HUES64 (cell line): Measurements from ENCODE around the gene CHD2.
A peak's percentile ranks its signal among the peaks of the same experiment; 100 is the strongest.

Source experiments
- H3K27ac ChIP-seq: 2 replicates; pipeline ENCODE4 v1.7.0; 2013; ENCODE audit warnings: low read depth, low read length, inconsistent platforms
- H3K27me3 ChIP-seq: 2 replicates; pipeline ENCODE4 v1.6.1; 2013; ENCODE audit warnings: mild to moderate bottlenecking, low read length; ENCODE audit not compliant: insufficient read depth
- H3K36me3 ChIP-seq: 2 replicates; pipeline ENCODE4 v1.6.1; 2013; ENCODE audit warnings: mild to moderate bottlenecking, low read length; ENCODE audit not compliant: insufficient read depth
- H3K4me1 ChIP-seq: 2 replicates; pipeline ENCODE4 v1.6.1; 2013; ENCODE audit warnings: mild to moderate bottlenecking, low read length, moderate library complexity; ENCODE audit not compliant: insufficient read depth
- H3K4me3 ChIP-seq: 2 replicates; pipeline ENCODE4 v1.5.1; 2013; ENCODE audit warnings: mild to moderate bottlenecking, low read length, moderate library complexity
- H3K9ac ChIP-seq: 2 replicates; pipeline ENCODE4 v1.6.1; 2013; ENCODE audit warnings: mild to moderate bottlenecking, low read depth, low read length
- H3K9me3 ChIP-seq: 2 replicates; pipeline ENCODE4 v1.6.1; 2013; ENCODE audit warnings: low read depth, low read length; ENCODE audit not compliant: insufficient read depth
- WGBS: fragments of 150-250, 120-280 bp; methylation state at CpG from one replicate; pipeline ENCODE4 v1.1.7; 2013; ENCODE audit warnings: missing lambda C conversion rate; 5-methylcytosine and 5-hydroxymethylcytosine counted together

Gene CHD2

DNA sequence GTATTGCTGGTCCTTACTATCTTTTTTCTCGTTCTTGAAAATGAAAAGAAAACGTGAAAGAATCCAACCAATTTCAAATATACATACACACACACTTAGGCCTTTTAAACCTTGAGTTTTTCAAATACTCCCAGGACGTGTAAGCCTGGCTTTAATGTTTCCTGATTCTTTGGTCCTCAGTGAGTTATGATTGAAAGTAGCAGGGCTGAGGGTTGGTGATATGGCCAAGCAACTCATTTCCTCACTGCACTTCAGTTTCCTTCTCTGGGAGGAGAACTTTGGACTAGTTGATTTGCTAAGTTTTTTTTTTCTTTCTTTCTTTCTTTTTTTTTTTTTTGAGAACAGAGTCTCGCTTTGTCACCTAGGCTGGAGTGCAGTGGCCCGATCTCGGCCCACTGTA lies 34.6 kb downstream of the CHD2 start:
- Histone ChIP-seq H3K9ac (no peak overlapping the region), H3K27me3 (no peaks in the 10 kb centered on the region), H3K9me3 (no peaks in the 10 kb centered on the region), H3K36me3 (peaks cover 96% of the 10 kb centered on the region), H3K4me3 (no peak overlapping the region), H3K4me1 (no peaks in the 10 kb centered on the region), H3K27ac (no peak overlapping the region)
- 97% methylated on average over 6 of the region's 6 CpGs for WGBS

DNA sequence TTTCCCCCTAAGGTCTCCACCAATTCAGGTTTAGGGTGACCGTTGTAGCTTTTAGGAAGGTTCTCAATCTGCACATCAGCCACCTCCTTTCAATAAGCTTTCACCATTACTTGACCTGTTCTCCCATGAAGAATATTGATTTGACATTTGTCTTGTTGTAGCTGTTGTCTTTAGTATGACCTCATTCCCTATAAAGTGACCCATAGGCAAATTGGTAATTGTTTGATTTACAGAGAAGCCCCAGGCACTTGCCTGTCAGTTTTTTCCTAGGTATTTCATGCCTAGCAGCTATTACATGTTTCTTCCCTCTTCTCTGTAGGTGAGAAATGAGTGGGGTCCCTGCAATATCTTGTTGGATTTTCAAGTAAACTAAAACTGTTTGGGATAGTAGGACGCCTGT lies 36.0 kb downstream of the CHD2 start:
- Histone ChIP-seq H3K4me3 (no peak overlapping the region), H3K36me3 (peaks cover 93% of the 10 kb centered on the region), H3K27ac (no peak overlapping the region), H3K4me1 (no peaks in the 10 kb centered on the region), H3K9me3 (no peaks in the 10 kb centered on the region), H3K27me3 (no peaks in the 10 kb centered on the region), H3K9ac (no peak overlapping the region)
- 100% methylated on average over 2 of the region's 2 CpGs for WGBS

DNA sequence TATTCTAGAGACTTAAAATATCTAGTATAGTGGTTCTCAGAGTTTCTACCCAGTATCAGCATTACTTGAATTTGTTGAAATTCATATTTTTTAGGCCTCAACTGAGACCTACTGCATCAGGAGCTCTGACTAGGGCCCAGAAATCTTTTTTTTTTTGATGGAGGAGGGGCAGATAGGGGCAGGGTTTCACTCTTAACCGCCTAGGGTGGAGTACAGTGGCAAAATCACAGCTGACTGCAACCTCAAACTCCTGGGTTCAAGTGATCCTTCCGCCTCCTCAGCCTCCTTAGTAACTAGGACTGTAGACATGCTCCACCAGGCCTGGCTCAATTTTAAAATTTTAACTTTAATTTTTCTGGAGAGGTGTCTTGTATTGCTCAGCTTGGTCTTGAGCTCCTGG lies 36.6 kb downstream of the CHD2 start:
- Histone ChIP-seq H3K9me3 (no peaks in the 10 kb centered on the region), H3K4me3 (no peak overlapping the region), H3K4me1 (no peaks in the 10 kb centered on the region), H3K9ac (no peak overlapping the region), H3K27ac (no peak overlapping the region), H3K27me3 (no peaks in the 10 kb centered on the region), H3K36me3 (peaks cover 93% of the 10 kb centered on the region)
- 91% methylated on average over 2 of the region's 2 CpGs for WGBS

DNA sequence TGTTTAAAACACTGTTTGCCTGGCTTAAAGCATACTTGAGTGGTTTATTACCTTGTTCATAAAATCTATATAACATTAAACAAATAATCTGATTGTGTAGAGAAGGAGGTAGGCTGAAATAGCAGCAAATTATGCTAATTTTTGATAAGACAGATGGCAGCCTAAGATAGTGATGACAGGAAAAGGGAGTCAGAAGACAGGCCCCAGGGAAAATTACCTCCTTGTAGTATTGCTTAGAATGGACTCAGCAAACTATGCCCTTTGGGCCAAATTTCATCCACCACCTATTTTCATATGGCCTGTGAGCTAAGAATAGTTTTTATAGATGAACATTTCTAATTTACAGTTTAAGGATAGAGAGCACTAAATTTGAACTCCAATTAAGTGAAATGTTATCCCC lies 37.8 kb downstream of the CHD2 start:
- no peaks in the 10 kb centered on the region for H3K4me1 ChIP-seq
- no peak overlapping the region for H3K27ac ChIP-seq
- no peak overlapping the region for H3K9ac ChIP-seq
- H3K36me3 ChIP-seq, result peaks cover 95% of the 10 kb centered on the region
- H3K27me3 ChIP-seq, result no peaks in the 10 kb centered on the region
- no peaks in the 10 kb centered on the region for H3K9me3 ChIP-seq
- no peak overlapping the region for H3K4me3 ChIP-seq

DNA sequence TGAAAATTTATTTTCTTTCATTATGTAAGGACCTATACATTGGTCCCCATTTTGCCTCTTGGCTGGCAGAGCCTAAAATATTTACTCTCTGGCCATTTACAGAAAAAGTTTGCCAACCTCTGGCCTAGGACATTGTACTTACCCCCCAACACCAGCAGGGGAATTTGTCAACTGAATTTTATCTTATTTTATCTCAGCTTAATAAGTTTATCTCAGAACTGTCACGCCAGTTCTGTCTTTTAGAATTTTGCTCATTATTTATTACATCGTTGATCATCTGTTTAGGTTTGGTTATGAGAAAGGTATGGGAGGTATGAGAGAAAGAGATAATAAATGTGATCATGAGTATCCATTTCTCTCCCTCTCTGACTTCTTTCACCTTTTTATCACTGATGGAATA lies 38.3 kb downstream of the CHD2 start:
- WGBS, result 100% methylated on average over 1 of the region's 2 CpGs
- Histone ChIP-seq H3K9me3 (no peaks in the 10 kb centered on the region), H3K4me1 (no peaks in the 10 kb centered on the region), H3K27ac (no peak overlapping the region), H3K4me3 (no peak overlapping the region), H3K9ac (no peak overlapping the region), H3K27me3 (no peaks in the 10 kb centered on the region), H3K36me3 (peaks cover 95% of the 10 kb centered on the region)

DNA sequence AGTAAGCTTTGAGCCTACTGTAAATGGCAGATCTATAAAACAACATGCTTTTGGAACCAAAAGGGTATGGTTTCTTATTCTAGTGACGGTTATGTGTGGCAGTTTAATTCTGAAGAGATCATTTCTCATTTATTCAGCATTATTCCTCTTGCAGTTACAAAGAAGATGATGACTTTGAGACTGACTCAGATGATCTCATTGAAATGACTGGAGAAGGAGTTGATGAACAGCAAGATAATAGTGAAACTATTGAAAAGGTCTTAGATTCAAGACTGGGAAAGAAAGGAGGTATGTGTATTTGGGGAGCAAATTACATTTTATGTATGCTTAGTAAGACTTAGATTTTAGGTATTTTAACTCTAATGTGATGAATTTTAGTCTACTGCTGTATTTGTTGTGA lies 41.5 kb downstream of the CHD2 start:
- Histone ChIP-seq H3K27me3 (no peaks in the 10 kb centered on the region), H3K9me3 (peaks cover 8% of the 10 kb centered on the region), H3K27ac (no peak overlapping the region), H3K4me3 (no peak overlapping the region), H3K4me1 (no peaks in the 10 kb centered on the region), H3K9ac (no peak overlapping the region), H3K36me3 (peaks cover 96% of the 10 kb centered on the region)
- WGBS, result 100% methylated on average over 1 of the region's 1 CpG

DNA sequence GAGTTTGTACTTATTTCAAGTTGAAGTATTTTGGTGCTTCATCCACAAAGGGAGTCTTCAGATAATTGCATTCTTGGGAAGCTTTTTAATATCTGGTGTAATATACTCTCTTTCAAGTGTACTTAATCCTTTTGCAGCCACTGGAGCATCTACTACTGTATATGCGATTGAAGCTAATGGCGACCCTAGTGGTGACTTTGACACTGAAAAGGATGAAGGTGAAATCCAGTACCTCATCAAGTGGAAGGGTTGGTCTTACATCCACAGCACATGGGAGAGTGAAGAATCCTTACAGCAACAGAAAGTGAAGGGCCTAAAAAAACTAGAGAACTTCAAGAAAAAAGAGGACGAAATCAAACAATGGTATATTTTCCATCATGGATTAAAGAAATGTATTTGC lies 42.6 kb downstream of the CHD2 start:
- 96% methylated on average over 3 of the region's 3 CpGs for WGBS
- H3K9ac ChIP-seq, result no peak overlapping the region
- peaks cover 96% of the 10 kb centered on the region for H3K36me3 ChIP-seq

DNA sequence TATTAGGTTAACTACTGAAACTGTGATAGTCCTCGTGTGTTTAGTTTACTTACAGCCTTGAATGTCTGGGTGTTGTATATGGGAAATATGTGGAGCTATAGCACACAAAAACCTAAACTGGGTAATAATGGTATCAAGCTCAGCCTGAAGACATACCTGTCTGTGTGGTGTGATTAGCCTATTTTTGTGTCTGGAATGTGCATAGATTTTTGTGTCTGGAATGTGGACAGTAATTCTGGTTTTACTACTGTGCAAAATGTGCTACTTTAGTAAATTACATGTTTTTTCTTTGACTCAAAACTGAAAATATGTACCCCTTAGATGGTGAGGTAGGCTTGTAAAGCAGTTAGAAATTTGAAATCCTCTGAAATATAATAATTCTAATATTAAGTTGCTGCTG lies 43.5 kb downstream of the CHD2 start:
- H3K27ac ChIP-seq, result no peak overlapping the region
- peaks cover 27% of the 10 kb centered on the region for H3K9me3 ChIP-seq
- no peak overlapping the region for H3K9ac ChIP-seq
- H3K4me1 ChIP-seq, result no peaks in the 10 kb centered on the region
- H3K27me3 ChIP-seq, result no peaks in the 10 kb centered on the region
- peaks cover 96% of the 10 kb centered on the region for H3K36me3 ChIP-seq
- H3K4me3 ChIP-seq, result no peak overlapping the region
- 98% methylated on average over 1 of the region's 1 CpG for WGBS

More for the DNA sequence above, 42.6 kb downstream of the CHD2 start:
- Histone ChIP-seq H3K9me3 (peaks cover 18% of the 10 kb centered on the region), H3K27ac (no peak overlapping the region), H3K4me3 (no peak overlapping the region), H3K27me3 (no peaks in the 10 kb centered on the region), H3K4me1 (no peaks in the 10 kb centered on the region)

DNA sequence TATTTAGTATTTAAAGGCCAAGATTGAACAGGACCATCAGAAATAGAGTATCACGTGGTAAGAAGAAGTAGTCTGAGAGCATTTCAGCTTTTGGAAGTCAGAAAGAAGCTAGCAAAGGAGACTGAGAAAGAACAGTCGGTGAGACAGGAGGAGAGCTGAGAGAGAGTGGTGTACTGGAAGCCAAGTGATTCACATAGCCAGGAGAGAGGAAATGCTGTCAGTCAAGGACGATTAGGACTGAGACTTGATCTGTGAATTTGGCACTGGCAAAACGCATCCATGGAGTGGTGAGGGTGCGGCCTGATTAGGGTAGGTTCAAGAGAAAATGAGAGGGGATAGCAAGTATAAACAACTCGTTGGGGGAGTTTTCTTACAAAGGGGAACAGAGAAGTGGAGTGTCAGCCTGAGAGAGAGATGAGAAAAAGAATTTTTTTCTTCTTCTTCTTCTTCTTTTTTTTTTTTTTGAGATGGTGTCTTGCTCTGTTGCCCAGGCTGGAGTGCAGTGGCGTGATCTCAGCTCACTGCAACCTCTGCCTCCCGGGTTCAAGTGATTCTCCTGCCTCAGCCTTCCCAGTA lies 44.9 kb downstream of the CHD2 start:
- H3K4me3 ChIP-seq, result no peak overlapping the region
- no peak overlapping the region for H3K27ac ChIP-seq
- H3K36me3 ChIP-seq, result peaks cover 96% of the 10 kb centered on the region
- H3K9me3 ChIP-seq, result peaks cover 41% of the 10 kb centered on the region
- no peaks in the 10 kb centered on the region for H3K27me3 ChIP-seq
- no peaks in the 10 kb centered on the region for H3K4me1 ChIP-seq
- no peak overlapping the region for H3K9ac ChIP-seq
- WGBS, result 94% methylated on average over 8 of the region's 8 CpGs

DNA sequence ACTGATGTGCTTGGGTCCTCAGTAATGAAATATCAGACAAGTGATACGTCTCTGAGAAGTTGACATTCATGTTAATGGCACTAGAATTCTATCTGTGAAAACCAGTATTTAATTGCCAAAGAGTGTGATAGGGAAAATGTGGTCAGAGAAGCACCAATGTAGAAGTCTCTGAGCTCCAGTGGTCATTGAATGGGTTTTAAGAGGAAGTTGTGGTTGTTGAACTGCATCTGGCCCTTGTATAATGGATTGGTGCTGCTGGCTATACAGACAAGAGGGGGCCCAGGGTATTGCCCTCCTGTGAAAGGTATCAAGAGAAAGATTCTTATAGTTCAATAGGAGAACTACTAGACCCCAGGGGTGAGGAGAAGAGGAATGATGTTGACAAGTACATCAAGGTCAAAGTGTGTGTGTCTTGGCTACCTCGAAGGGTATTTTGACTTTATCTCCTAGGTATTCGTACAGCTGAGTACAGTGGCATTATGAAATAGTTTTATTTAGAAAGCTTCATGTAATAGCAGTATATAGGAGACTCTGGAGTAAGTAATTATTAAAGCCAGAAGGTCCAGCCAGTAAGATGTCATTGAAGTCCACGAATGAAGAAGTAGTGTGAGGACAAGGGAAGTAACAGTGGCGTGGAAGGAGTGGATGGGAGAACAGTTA lies 47.1 kb downstream of the CHD2 start:
- no peaks in the 10 kb centered on the region for H3K27me3 ChIP-seq
- no peak overlapping the region for H3K4me3 ChIP-seq
- H3K27ac ChIP-seq, result no peak overlapping the region
- 96% methylated on average over 5 of the region's 5 CpGs for WGBS
- peaks cover 99% of the 10 kb centered on the region for H3K36me3 ChIP-seq
- no peak overlapping the region for H3K9ac ChIP-seq
- peaks cover 49% of the 10 kb centered on the region for H3K9me3 ChIP-seq
- no peaks in the 10 kb centered on the region for H3K4me1 ChIP-seq

DNA sequence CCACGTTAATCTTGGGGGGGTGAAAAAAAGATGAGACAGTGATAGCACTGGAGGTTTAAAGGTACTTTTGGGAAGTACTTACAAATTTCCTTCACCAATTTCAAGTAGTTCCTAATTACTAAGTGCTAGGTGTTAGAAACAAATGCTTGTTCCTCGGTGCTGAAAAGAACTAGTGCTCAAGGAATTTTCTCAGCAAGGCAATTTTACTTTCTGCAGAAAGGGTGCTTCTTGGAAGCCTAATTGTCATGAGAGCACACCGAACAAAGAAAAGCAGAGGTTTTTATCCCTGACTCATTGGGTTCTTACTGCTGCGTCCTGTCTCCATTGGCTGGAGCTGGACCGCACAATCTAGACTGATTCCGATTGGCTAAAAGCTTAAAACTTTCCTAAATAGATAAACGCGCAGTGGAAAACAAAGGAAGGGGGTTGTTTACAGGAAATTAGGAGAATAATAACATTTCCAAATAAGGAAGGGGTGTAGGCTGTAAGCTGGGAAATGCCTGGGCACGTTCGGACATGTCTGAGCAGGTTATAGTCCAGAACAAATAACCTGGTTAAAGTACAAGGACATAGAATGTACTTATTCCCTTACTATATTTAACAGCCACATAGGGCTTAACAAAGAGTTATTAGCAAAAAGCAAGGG lies 49.6 kb downstream of the CHD2 start:
- Histone ChIP-seq H3K4me1 (no peaks in the 10 kb centered on the region), H3K27ac (peak overlapping the region; percentile 36; the same call in 1 of the 2 replicates), H3K27me3 (no peaks in the 10 kb centered on the region), H3K9ac (no peak overlapping the region), H3K36me3 (peaks cover 99% of the 10 kb centered on the region), H3K9me3 (peaks cover 49% of the 10 kb centered on the region), H3K4me3 (no peak overlapping the region)
- WGBS, result 92% methylated on average over 10 of the region's 10 CpGs
